Colon (tissue), 2 donors: ENCODE data around the gene APOL4.
"Not testable (repeated sequence)": the region's sequence is repeated elsewhere in the genome, so short reads cannot be mapped to it uniquely, and the experiment has no call there.

ENCODE experiments used
- FAIRE-seq: peaks from 2 replicates; lab custom pipeline; 2012; peaks lifted over from hg19 to GRCh38; lab: Jason Lieb, UNC
- donor health status: control.
- donor health status: control.

Gene APOL4

GRCh38 chr22:36201630-36202319 is at the start of gene APOL4:
Gene APOL4, minus strand, starts transcription at chr22:36201809. Its CDS starts 75 bp downstream, at chr22:36201734.
- no peak for FAIRE-seq

- not testable (repeated sequence) for FAIRE-seq
These were observed 48.8 kb upstream of the APOL4 start for GRCh38 chr22:36250292-36250960.

- FAIRE-seq = no peak
These were observed 47.6 kb upstream of the APOL4 start for GRCh38 chr22:36249160-36249559.

- no peak for FAIRE-seq
These were observed 46.3 kb upstream of the APOL4 start for GRCh38 chr22:36247955-36248354.

- FAIRE-seq = no peak
These were observed 45.1 kb upstream of the APOL4 start for GRCh38 chr22:36246718-36247117.

GRCh38 chr22:36245805-36246356 is 44.3 kb upstream of the APOL4 start:
- FAIRE-seq = no peak

GRCh38 chr22:36244522-36245391 is 43.1 kb upstream of the APOL4 start:
- FAIRE-seq = no peak

- FAIRE-seq = no peak
These were observed 42.4 kb upstream of the APOL4 start for GRCh38 chr22:36243986-36244385.

- no peak for FAIRE-seq
These were observed 38.0 kb upstream of the APOL4 start, which contains the start of gene APOL2 for GRCh38 chr22:36239401-36240171. Gene APOL2, minus strand, starts transcription at chr22:36239527. Its CDS starts 6,365 bp downstream, at chr22:36233162.

- no peak for FAIRE-seq
These were observed 37.5 kb upstream of the APOL4 start for GRCh38 chr22:36239150-36239400.

GRCh38 chr22:36238373-36239149 is 37.0 kb upstream of the APOL4 start:
- FAIRE-seq = no peak

GRCh38 chr22:36237462-36238372 is 36.1 kb upstream of the APOL4 start:
- FAIRE-seq = no peak

GRCh38 chr22:36236388-36237319 is 35.0 kb upstream of the APOL4 start:
- FAIRE-seq = no peak

GRCh38 chr22:36235585-36235984 is 34.0 kb upstream of the APOL4 start:
- FAIRE-seq = no peak

GRCh38 chr22:36234919-36235318 is 33.3 kb upstream of the APOL4 start:
- FAIRE-seq = no peak

GRCh38 chr22:36234213-36234612 is 32.6 kb upstream of the APOL4 start:
- no peak for FAIRE-seq

GRCh38 chr22:36233796-36234195 is 32.2 kb upstream of the APOL4 start:
- no peak for FAIRE-seq

- FAIRE-seq = no peak
These were observed 31.2 kb upstream of the APOL4 start for GRCh38 chr22:36232715-36233401.
